Measurements from ENCODE around the gene EP400.
"Not testable (repeated sequence)": the region's sequence is repeated elsewhere in the genome, so short reads cannot be mapped to it uniquely, and the experiment has no call there.

EP400 gene

GRCh38 chr12:132043216-132043615 lies 93.5 kb downstream of the EP400 start:
- DNase-seq (ENCODE audit: low read depth), result no peak
- TF ChIP-seq POLR2A (IDR thresholded peaks at IDR 0.05; ENCODE audit: extremely low read depth, insufficient read length) (no peak), MAX (IDR thresholded peaks at IDR 0.05; ENCODE audit: low read depth, low read length) (no peak), CTCF (IDR thresholded peaks at IDR 0.05; ENCODE audit: low read depth, low read length) (no peak), MYC (IDR thresholded peaks at IDR 0.05; ENCODE audit: low read depth, low read length) (no peak)
- H3K4me3 ChIP-seq (ENCODE audit: low read depth, low read length), result no peak overlapping the region

- TF ChIP-seq MAX (IDR thresholded peaks at IDR 0.05; ENCODE audit: low read depth, low read length), result no peak
- TF ChIP-seq POLR2A (IDR thresholded peaks at IDR 0.05; ENCODE audit: extremely low read depth, insufficient read length), result no peak
- no peak for TF ChIP-seq MYC (IDR thresholded peaks at IDR 0.05; ENCODE audit: low read depth, low read length)
- TF ChIP-seq CTCF (IDR thresholded peaks at IDR 0.05; ENCODE audit: low read depth, low read length), result no peak
These were observed 94.2 kb downstream of the EP400 start for GRCh38 chr12:132043770-132044467.

GRCh38 chr12:132044661-132045412 lies 95.1 kb downstream of the EP400 start:
- no peak overlapping the region for H3K4me3 ChIP-seq (ENCODE audit: low read depth, low read length)
- TF ChIP-seq MAX (IDR thresholded peaks at IDR 0.05; ENCODE audit: low read depth, low read length), result no peak
- no peak for TF ChIP-seq CTCF (IDR thresholded peaks at IDR 0.05; ENCODE audit: low read depth, low read length)
- no peak for TF ChIP-seq POLR2A (IDR thresholded peaks at IDR 0.05; ENCODE audit: extremely low read depth, insufficient read length)
- TF ChIP-seq MYC (IDR thresholded peaks at IDR 0.05; ENCODE audit: low read depth, low read length), result no peak
- no peak for DNase-seq (ENCODE audit: low read depth)

More at GRCh38 chr12:132043770-132044467, 94.2 kb downstream of the EP400 start:
- H3K4me3 ChIP-seq (ENCODE audit: low read depth, low read length), result no peak overlapping the region
- no peak for DNase-seq (ENCODE audit: low read depth)

- H3K4me3 ChIP-seq (ENCODE audit: low read depth, low read length), result no peak overlapping the region
- no peak for DNase-seq (ENCODE audit: low read depth)
- TF ChIP-seq POLR2A (IDR thresholded peaks at IDR 0.05; ENCODE audit: extremely low read depth, insufficient read length), result no peak
- TF ChIP-seq MAX (IDR thresholded peaks at IDR 0.05; ENCODE audit: low read depth, low read length), result no peak
- no peak for TF ChIP-seq MYC (IDR thresholded peaks at IDR 0.05; ENCODE audit: low read depth, low read length)
- no peak for TF ChIP-seq CTCF (IDR thresholded peaks at IDR 0.05; ENCODE audit: low read depth, low read length)
These were observed 96.0 kb downstream of the EP400 start for GRCh38 chr12:132045751-132046150.

GRCh38 chr12:132046561-132046960 lies 96.8 kb downstream of the EP400 start:
- no peak for TF ChIP-seq CTCF (IDR thresholded peaks at IDR 0.05; ENCODE audit: low read depth, low read length)
- no peak for TF ChIP-seq MAX (IDR thresholded peaks at IDR 0.05; ENCODE audit: low read depth, low read length)
- no peak for TF ChIP-seq POLR2A (IDR thresholded peaks at IDR 0.05; ENCODE audit: extremely low read depth, insufficient read length)
- TF ChIP-seq MYC (IDR thresholded peaks at IDR 0.05; ENCODE audit: low read depth, low read length), result no peak
- H3K4me3 ChIP-seq (ENCODE audit: low read depth, low read length), result no peak overlapping the region
- no peak for DNase-seq (ENCODE audit: low read depth)

- DNase-seq (ENCODE audit: low read depth); H3K4me3 ChIP-seq (ENCODE audit: low read depth, low read length): not testable (repeated sequence)
These were observed 97.9 kb downstream of the EP400 start for GRCh38 chr12:132047630-132048029.

Data from NB4 (cell line).